Upper lobe of left lung (tissue), 6 donors: ENCODE data around the gene RBM39. TPM values are rescaled to one million over a fixed set of nuclear protein-coding genes. Genes with fewer than 3 reads are reported as not detected.
"Not testable (repeated sequence)": the region's sequence is repeated elsewhere in the genome, so short reads cannot be mapped to it uniquely, and the experiment has no call there.

Source experiments
- ATAC-seq, 2 donors: fragments of 200-7000 bp; cut with Tn5 transposase; one replicate each; pipeline ENCODE4 v1.9.1; 2022; ENCODE audit warnings: mild to moderate bottlenecking in 2 of 2, moderate library complexity in 2 of 2; ENCODE audit not compliant: low FRiP score in 2 of 2
- DNase-seq, 2 donors: peaks; one replicate each; pipeline ENCODE4 v3.0.0-alpha.2; 2019 to 2020
- H3K27ac ChIP-seq, 4 donors: fragments of 200-600 bp; sonication (generic); one replicate each; pipeline ENCODE4 v1.5.1; 2016 to 2019
- H3K27me3 ChIP-seq, 4 donors: fragments of 200-600 bp; sonication (generic); one replicate each; pipeline ENCODE4 v1.5.1; 2017 to 2019
- H3K36me3 ChIP-seq, 4 donors: fragments of 200-600 bp; sonication (generic); one replicate each; pipeline ENCODE4 v1.5.1; 2016 to 2019
- H3K4me1 ChIP-seq, 4 donors: fragments of 200-600 bp; sonication (generic); one replicate each; pipeline ENCODE4 v1.5.1; 2018 to 2019
- H3K4me3 ChIP-seq, 4 donors: fragments of 200-600 bp; sonication (generic); one replicate each; pipeline ENCODE4 v1.5.1; 2017 to 2019; ENCODE audit warnings: mild to moderate bottlenecking in 2 of 4, moderate library complexity in 1 of 4
- H3K9me3 ChIP-seq, 4 donors: fragments of 200-600 bp; sonication (generic); one replicate each; pipeline ENCODE4 v1.5.1; 2018 to 2019
- CTCF ChIP-seq, 6 experiments: fragments of 450-650 bp in 4 of 6; fragments of 200-600 bp in 2 of 6; sonication (generic) in 2 of 6; IDR thresholded peaks; one replicate each; pipeline ENCODE4 v1.5.1; 2016 to 2019; ENCODE audit warnings: antibody characterized with exemption in 6 of 6
- EP300 ChIP-seq, 4 donors: sonication (generic); formaldehyde crosslinking; IDR thresholded peaks; one replicate each; pipeline ENCODE4 v1.5.1; 2017; ENCODE audit warnings: antibody characterized with exemption in 4 of 4, control low read depth in 2 of 4
- POLR2A ChIP-seq, 4 donors: fragments of 450-650 bp; IDR thresholded peaks; one replicate each; pipeline ENCODE4 v1.5.1; 2016 to 2017; ENCODE audit warnings: antibody characterized with exemption in 4 of 4, mild to moderate bottlenecking in 2 of 4
- POLR2AphosphoS5 ChIP-seq, 2 donors: sonication (generic); formaldehyde crosslinking; IDR thresholded peaks; one replicate each; pipeline ENCODE4 v1.5.1; 2017; ENCODE audit warnings: antibody characterized with exemption in 2 of 2
- WGBS, 2 donors: methylation state at CpG; one replicate each; pipeline ENCODE4 v1.1.5; 2017 to 2018; 5-methylcytosine and 5-hydroxymethylcytosine counted together
- total RNA-seq, 6 donors: library from RNA; depleted of rRNA in 4 of 6; stranded (reverse); fragments of >200 nt in 4 of 6; gene quantifications; one replicate each; pipeline versions ENCODE4 v1.1.0 to v1.2.1, GENCODE V29; 2016 to 2021
- donor health status: DM: no; HTN: no; CAD: no; lungs with moderate emphysema.
- donor health status: DM: no; HTN: yes; CAD: no; lungs with severe emphysema.

Gene RBM39
- total RNA-seq, 6 donors from 2014 or later, result 220 to 925 (median 266) TPM

- no peak overlapping the region for H3K4me3 ChIP-seq
- H3K27ac ChIP-seq, result no peak overlapping the region
- ATAC-seq (no peak), DNase-seq (no peak)
- H3K4me1 ChIP-seq, result no peaks in the 10 kb centered on the region
- WGBS, 2 donors, result 88 to 89% methylated on average over 4 of the region's 4 CpGs
- H3K36me3 ChIP-seq, result peaks cover 12 to 85% (median 43%) of the 10 kb centered on the region in 4 donors
- H3K9me3 ChIP-seq, result no peaks in the 10 kb centered on the region
- TF ChIP-seq CTCF (IDR thresholded peaks at IDR 0.05), result no peak
- TF ChIP-seq POLR2AphosphoS5 (IDR thresholded peaks at IDR 0.05), result no peak
- TF ChIP-seq POLR2A (IDR thresholded peaks at IDR 0.05), result no peak
- no peak for TF ChIP-seq EP300 (IDR thresholded peaks at IDR 0.05)
- H3K27me3 ChIP-seq, result no peaks in the 10 kb centered on the region
These were observed 51.8 kb downstream of the RBM39 start for GRCh38 chr20:35690265-35690664.

- ATAC-seq, H3K9me3 ChIP-seq, H3K27ac ChIP-seq, H3K27me3 ChIP-seq, DNase-seq, H3K4me3 ChIP-seq, H3K4me1 ChIP-seq: not testable (repeated sequence)
- H3K36me3 ChIP-seq, result peaks cover 3 to 65% (median 34%) of the 10 kb centered on the region in 4 donors
- WGBS, 2 donors, result 91 to 93% methylated on average over 11 of the region's 11 CpGs
These were observed 55.2 kb downstream of the RBM39 start for GRCh38 chr20:35686872-35687271.

- DNase-seq, H3K4me3 ChIP-seq: not testable (repeated sequence)
- WGBS, 2 donors, result 95 to 96% methylated on average over 9 of the region's 9 CpGs
These were observed 56.7 kb downstream of the RBM39 start for GRCh38 chr20:35685368-35685767.

GRCh38 chr20:35681960-35682359, 60.1 kb downstream of the RBM39 start:
- Histone ChIP-seq H3K9me3 (no peaks in the 10 kb centered on the region), H3K36me3 (peaks cover 2 to 52% (median 9%) of the 10 kb centered on the region in 4 donors), H3K27me3 (no peaks in the 10 kb centered on the region), H3K4me3 (no peak overlapping the region), H3K27ac (no peak overlapping the region), H3K4me1 (no peaks in the 10 kb centered on the region)
- no peak for DNase-seq
- ATAC-seq, result no peak
- TF ChIP-seq POLR2A (IDR thresholded peaks at IDR 0.05) (no peak), CTCF (IDR thresholded peaks at IDR 0.05) (no peak), EP300 (IDR thresholded peaks at IDR 0.05) (no peak), POLR2AphosphoS5 (IDR thresholded peaks at IDR 0.05) (no peak)
- 0 to 97% methylated on average over 1 of the region's 1 CpG for WGBS, 2 donors

More at GRCh38 chr20:35685368-35685767, 56.7 kb downstream of the RBM39 start:
- not testable (repeated sequence) for H3K9me3 ChIP-seq, H3K27ac ChIP-seq, H3K27me3 ChIP-seq, ATAC-seq, H3K4me1 ChIP-seq
- H3K36me3 ChIP-seq, result peaks cover 3 to 59% (median 32%) of the 10 kb centered on the region in 4 donors

- TF ChIP-seq CTCF (IDR thresholded peaks at IDR 0.05) (no peak), EP300 (IDR thresholded peaks at IDR 0.05) (no peak), POLR2A (IDR thresholded peaks at IDR 0.05) (no peak), POLR2AphosphoS5 (IDR thresholded peaks at IDR 0.05) (no peak)
- H3K36me3 ChIP-seq, result peaks cover 0 to 49% (median 7%) of the 10 kb centered on the region in 4 donors
- H3K4me1 ChIP-seq, result no peaks in the 10 kb centered on the region
- 69 to 77% methylated on average over 4 of the region's 4 CpGs for WGBS, 2 donors
- ATAC-seq (peak in 1 of 2 donors; percentile 42), DNase-seq (no peak)
- H3K27ac ChIP-seq, result no peak overlapping the region
- H3K27me3 ChIP-seq, result no peaks in the 10 kb centered on the region
- no peaks in the 10 kb centered on the region for H3K9me3 ChIP-seq
- H3K4me3 ChIP-seq, result no peak overlapping the region
These were observed 61.4 kb downstream of the RBM39 start for GRCh38 chr20:35680452-35681183.

GRCh38 chr20:35674921-35675320, 67.1 kb downstream of the RBM39 start:
- ATAC-seq (no peak), DNase-seq (no peak)
- no peak for TF ChIP-seq POLR2AphosphoS5 (IDR thresholded peaks at IDR 0.05)
- no peak for TF ChIP-seq CTCF (IDR thresholded peaks at IDR 0.05)
- no peak for TF ChIP-seq POLR2A (IDR thresholded peaks at IDR 0.05)
- no peak for TF ChIP-seq EP300 (IDR thresholded peaks at IDR 0.05)
- Histone ChIP-seq H3K4me3 (no peak overlapping the region), H3K27me3 (no peaks in the 10 kb centered on the region), H3K36me3 (peaks cover 14 to 71% (median 41%) of the 10 kb centered on the region in 4 donors), H3K4me1 (no peaks in the 10 kb centered on the region), H3K9me3 (no peaks in the 10 kb centered on the region), H3K27ac (no peak overlapping the region)
- WGBS, 2 donors, result 93 to 96% methylated on average over 8 of the region's 8 CpGs
